GM19025 (cell line): ENCODE results near the gene GYG2.
"Not testable (repeated sequence)": the region's sequence is repeated elsewhere in the genome, so short reads cannot be mapped to it uniquely, and the experiment has no call there.

ENCODE experiments used
- ATAC-seq: cut with Tn5 transposase; IDR thresholded peaks from one replicate; pipeline ENCODE4 v1.9.1; 2021; ENCODE audit warnings: mild to moderate bottlenecking, low read depth, moderate library complexity; ENCODE audit not compliant: unreplicated experiment

Gene GYG2

GRCh38 chrX:2863646-2864045 is 34.9 kb downstream of the GYG2 start:
- no peak for ATAC-seq

DNA sequence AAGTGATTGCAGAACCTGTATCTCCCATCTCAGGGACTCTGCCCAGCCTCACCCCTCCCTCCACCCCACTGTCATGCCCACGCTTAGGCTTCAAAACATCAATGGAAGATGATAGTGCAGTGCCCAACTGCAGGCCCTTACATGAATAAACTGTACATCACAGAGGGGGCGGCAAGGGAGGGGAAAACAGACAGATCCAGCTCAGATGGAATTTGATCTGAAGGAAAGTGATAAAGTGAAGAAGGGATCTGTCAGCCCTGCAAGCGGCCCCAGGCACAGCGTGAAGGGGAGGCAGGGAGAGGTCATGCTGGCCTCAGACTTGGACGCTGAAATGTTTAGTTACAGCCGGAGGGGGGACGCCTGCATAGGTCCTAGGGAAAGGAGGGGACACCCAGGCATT is 38.5 kb downstream of the GYG2 start:
- ATAC-seq = no peak

DNA sequence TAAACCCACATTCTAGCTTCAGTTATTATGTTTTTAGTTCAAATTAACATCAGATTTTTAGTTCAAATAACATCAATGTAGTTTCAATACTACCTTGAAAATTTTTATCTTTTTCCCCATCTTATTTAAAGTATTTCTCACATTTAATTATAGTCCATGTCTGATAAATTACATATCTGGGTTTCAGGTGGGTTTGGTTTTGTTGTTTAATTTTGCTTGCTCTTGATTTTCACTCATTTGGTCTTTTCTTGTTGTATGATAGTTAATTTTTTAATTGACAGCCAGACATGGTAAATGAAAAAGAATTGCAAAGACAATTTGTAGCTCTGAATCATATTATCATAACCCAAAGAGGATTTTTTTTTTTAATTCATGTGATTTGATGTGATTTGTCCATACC is 41.9 kb downstream of the GYG2 start:
- ATAC-seq = no peak

- ATAC-seq = no peak
Measured at GRCh38 chrX:2871831-2872230, 43.1 kb downstream of the GYG2 start.

DNA sequence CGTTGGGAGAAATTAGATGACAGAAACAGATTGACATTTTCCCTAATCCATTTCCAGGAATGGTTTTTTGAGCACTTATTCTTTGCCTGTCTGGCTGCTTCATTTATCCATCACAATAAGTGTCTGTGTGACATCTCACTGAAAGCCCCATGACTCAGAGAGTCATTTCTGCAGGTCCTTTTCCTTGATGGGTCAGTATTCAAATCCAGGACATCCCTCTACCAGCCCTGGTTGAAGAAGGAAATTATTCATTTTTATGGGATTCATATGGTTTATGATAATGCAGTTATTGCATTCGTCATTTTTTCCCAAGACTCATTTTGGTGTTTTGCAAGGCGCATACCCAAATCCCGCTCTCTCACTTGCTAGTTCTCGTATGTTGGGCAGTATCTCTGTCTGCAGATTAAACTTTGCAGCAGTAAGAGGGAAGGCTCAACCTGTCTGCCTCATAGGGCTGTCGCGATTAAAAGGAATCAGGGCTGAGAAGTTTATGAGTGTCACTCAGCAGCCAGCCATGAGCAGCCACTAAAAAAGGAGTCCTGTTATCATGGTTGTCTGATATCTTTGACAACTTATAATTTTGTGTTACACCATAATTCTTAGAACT is 44.0 kb downstream of the GYG2 start:
- ATAC-seq = no peak

DNA sequence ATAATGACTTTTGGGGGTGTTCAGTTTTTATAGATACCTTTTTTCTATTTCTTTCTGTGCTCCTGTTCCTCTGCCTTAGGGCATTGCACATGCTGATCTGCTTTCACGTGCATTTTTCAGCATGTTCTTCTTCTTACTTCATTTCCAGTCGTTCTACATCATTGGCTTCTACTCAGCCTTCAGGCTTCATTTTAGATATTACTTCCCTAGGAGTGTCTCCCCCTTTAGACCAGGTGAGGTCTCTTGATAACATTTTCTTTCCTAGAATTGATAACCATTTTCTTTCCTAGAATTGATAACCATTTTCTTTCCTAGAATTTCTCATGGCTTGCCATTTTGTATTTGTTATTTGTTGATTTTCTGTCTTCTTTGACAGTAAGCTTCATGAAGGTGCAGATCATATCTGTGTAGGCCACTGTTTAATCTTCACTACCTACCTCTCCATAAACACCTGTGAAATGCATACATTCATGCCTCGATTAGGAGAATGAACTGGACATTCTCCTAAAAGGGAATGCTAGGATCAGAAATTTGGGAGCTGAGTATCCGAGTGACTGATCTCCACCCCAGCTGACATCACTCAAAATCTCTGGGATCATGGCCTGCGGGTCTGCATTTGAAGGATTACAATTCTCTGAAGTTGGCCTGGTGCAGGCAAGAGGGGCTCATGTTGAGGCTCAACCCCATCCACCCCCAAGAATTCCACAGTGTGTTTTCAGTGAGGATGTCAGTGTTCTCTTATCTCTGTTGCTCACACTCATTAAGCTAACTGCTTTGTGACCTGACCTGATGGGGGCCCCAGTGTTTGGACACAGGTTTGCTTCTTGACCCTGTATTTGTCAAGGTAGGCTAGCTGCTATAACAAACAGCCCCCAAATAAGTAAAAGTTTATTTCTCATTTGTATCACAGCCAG is 45.7 kb downstream of the GYG2 start:
- ATAC-seq = no peak

GRCh38 chrX:2875136-2875481 is 46.4 kb downstream of the GYG2 start:
- ATAC-seq = no peak

DNA sequence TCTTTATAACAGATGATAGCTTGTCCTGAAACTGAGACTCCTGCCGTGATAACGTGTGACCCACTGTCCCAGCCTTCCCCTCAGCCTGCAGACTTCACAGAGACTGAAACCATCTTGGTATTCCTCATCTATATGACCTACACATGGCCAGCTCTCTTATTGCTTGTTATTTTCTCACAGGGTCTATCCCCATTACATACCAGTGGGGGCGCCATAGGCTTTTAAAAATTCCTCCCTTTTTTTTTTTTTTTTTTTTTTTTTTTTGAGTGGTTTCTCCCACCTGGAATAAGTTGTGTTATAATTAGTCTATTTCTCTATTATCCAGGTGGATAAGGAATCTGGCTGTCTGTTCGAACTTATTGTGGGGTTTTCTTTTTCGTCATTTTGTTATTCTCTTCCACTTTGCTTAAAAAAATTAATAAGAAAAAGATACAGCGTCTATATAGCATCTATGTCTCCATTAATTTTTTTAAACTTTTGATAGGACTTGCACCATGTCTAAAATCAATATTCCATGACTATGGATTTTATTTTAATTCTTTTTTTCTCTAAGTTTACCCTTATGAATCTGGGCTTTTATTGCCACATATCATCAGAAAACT is 47.2 kb downstream of the GYG2 start:
- ATAC-seq = no peak

DNA sequence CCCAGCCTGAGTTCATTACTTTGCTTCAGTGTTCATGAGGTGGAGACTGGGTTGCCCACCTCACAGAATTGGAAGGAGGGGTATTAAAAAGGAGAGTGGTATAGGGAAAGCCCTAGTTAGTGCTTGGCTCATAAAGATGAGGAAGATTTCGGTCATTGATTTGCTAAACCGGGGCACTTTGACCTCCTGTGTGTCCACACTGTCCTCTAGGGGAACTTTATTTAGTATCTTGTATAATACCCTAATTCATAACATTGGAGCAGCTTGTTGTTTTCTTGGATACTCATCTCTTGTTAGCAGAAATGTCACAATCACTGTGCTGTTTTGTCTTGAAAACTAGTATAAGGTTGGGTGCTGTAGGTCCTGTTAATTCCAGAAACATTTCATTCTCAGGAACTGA is 49.8 kb downstream of the GYG2 start:
- ATAC-seq = no peak

GRCh38 chrX:2879670-2880069 is 50.9 kb downstream of the GYG2 start:
- no peak for ATAC-seq

DNA sequence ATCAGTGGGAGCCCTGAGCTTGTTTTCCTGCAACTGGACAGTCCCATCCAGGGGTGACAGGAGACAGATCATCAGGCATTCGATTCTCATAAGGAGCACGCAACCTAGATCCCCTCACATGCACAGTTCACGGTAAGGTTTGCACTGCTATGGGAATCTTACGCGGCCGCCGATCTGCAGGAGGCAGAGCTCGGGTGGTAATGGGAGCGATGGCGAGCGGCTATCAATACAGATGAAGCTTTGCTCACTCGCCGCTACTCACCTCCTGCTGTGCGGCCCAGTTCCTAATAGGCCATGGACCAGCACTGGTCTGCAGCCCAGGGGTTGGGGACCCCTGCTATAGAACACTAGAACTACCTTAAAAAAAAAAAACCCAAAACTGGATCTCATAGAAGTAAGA is 55.0 kb downstream of the GYG2 start:
- ATAC-seq = no peak

DNA sequence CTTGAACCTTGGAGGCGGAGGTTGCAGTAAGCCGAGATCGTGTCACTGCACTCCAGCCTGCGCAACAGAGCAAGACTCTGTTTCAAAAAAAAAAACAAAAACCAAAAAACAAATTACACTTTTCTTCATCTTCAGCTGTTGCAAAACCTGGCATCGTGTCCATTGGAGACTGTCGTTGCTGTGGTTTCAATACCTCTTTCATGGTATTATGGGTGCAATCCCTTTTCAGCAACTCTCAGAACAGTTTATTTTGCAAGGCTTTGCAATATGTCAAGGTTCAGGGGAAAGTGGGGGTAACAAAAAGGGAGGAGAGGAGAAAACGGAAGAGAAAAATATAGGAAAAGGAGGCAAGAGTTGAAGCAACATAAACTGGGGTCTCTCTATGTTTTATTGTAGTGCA is 59.6 kb downstream of the GYG2 start:
- no peak for ATAC-seq

GRCh38 chrX:2889045-2889605 is 60.4 kb downstream of the GYG2 start:
- no peak for ATAC-seq

DNA sequence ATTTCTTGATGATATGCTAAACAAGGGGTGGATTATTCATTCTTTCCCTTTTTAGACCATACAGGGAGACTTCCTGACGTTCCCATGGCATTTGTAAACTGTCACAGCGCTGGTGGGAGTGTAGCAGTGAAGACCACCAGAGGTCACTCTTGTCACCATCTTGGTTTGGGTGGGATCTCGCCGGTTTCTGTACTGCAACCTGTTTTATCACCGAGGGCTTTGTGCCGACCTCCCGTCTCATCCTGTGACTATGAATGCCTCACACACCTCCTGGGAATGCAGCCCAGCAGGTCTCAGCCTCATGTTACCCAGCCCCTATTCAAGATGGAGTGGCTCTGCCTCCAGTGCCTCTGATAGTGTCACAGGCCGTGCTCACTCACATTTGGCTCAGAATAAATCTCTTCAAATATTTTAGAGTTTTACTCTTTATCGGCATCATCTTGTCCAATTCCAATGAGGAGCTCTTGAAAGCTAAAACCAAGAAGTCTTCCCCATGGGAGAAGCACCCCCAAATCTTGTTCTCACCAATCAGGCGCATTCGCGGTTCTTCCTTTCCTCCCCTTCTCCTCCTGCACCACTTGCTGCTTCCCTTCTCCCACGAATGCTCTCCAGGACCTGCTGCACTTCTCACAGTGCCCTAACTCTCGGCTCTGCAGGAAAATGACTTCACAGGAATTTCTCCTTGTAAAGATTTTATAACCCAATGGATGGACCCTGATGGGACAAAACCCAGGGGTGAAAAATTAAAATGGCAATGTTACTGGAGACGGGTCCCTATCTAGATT is 61.2 kb downstream of the GYG2 start:
- ATAC-seq = not testable (repeated sequence)

DNA sequence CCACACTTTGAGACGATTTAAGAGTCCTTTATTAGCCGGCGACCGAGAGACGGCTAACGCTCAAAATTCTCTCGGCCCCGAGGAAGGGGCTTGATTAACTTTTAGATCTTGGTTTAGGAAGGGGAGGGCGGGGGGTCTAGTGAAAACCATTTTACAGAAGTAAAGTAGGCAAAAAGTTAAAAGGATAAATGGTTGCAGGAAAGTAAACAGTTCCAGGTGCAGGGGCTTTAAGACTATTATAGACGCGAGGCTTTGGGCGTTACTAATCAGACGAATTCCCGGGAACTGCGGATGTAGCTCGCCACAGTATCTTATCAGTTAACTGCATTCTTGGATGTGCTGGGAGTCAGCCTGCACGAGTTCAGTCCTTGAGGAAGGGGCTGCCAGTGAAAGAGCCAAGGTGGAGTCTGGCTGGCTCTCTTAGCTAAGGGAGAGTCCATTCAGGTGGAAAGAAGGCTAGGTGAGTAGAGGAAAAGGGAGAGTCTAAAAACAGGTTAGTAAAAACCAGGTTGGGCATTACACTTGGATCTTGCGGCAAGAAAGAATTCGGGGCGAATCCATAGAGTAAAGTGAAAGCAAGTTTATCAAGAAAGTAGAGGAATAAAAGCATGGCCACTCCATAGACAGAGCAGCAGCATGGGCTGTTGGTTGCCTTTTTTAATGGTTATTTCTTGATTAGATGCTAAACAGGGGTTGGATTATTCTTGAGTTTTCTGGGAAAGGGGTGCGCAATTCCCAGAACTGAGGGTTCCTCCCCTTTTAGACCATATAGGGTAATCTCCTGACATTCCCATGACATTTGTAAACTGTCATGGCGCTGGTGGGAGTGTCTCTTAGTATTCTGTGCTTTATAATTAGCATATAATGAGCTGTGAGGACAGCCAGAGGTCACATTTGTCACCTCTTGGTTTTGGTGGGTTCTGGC is 62.1 kb downstream of the GYG2 start:
- not testable (repeated sequence) for ATAC-seq

- no peak for ATAC-seq
Measured at GRCh38 chrX:2892816-2893215, 64.1 kb downstream of the GYG2 start.

GRCh38 chrX:2894885-2895292 is 66.2 kb downstream of the GYG2 start:
- no peak for ATAC-seq

DNA sequence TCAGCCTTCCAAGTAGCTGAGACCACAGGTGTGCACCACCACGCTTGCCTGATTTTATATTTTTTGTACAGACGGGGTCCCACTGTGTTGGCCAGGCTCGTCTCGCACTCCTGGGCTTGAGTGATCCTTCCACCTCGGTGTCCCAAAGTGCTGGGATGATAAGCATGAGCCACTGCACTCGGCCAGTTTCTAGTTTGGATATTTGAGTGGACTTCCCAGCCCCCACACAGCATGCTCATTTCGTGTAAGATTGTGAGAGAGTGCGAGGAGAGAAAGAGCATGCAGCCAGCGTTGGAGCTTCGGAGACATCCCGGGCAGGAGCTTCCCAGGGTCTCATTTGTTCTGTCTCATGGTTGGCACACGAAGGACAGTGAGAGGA is 68.6 kb downstream of the GYG2 start:
- no peak for ATAC-seq

DNA sequence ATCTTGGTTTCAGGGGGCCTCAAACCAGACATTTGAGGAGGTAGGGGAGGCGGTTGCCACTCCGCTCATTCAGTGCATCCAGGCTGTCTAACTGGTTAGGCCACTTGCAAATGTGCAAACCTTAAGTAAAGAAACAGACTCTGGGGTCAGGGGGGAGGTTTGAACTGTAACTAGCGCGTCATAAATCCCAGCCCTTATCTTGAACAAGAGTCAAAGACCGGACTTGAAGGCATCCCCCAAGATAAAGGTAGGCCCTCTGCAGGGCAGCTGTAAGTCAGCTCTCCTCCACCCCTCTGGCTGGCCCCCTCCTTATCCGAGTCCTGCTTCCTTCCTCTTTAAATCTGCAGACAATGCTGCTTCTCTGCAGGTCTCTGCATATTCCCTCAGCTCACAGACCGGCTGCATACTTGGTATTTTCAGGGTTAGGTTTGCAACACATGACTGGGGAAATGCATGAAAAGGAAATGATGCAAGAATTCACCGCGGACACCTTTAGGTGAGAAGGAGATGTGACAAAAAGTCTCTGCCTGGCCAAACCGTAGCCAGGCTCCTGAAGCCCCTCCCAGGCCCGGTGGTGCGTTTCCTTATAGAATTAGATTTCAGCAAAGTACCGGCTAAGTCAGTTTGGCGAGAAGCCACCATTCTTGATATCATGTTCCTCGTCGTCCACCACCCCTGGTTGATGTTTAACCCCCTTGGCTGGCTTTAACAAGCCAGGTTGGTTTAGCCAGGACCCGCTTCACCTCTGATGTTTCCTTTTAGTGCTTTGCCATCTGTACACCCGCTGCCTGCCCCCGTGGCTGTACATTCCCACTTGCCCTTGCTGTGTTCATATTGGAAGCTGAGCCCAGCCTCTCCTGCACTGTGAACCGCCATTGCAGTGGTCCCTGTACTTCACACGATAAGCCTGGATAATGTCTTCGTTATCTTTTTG is 69.2 kb downstream of the GYG2 start:
- ATAC-seq = not testable (repeated sequence)
